Effector CD8-positive, alpha-beta T cell (primary cell): Measurements from ENCODE around the gene EARS2.

Experiments
- DNase-seq: peaks from one replicate; lab custom pipeline; 2025; lab: John Stamatoyannopoulos, UW

Gene EARS2

GRCh38 chr16:23482778-23483177 lies 74.4 kb downstream of the EARS2 start:
- DNase-seq, result no peak

- DNase-seq, result no peak
Measured at GRCh38 chr16:23480257-23480656, 76.9 kb downstream of the EARS2 start.

- no peak for DNase-seq
Measured at GRCh38 chr16:23479138-23479537, 78.0 kb downstream of the EARS2 start.

- no peak for DNase-seq
Measured at GRCh38 chr16:23478566-23478965, 78.6 kb downstream of the EARS2 start.

GRCh38 chr16:23476289-23476688 lies 80.9 kb downstream of the EARS2 start:
- no peak for DNase-seq
